Ovary (tissue), 9 donors: ENCODE measurements around the gene KCNJ10. TPM values are rescaled to one million over a fixed set of nuclear protein-coding genes. Genes with fewer than 3 reads are reported as not detected.

Experiments used
- DNase-seq, 5 donors: peaks; one replicate each; pipeline ENCODE4 v3.0.0-alpha.2; 2019 to 2020
- H3K27ac ChIP-seq, 2 donors: fragments of 200-600 bp; one replicate each; pipeline versions ENCODE4 v1.5.1 to v1.8.0; 2019 to 2022
- H3K27me3 ChIP-seq: fragments of 200-600 bp; one replicate; pipeline ENCODE4 v1.8.0; 2022
- H3K36me3 ChIP-seq: fragments of 200-600 bp; sonication (generic); one replicate; pipeline ENCODE4 v1.5.1; 2019
- H3K4me1 ChIP-seq: one replicate; pipeline ENCODE4 v1.8.1; 2013; ENCODE audit warnings: mild to moderate bottlenecking, moderate library complexity; ENCODE audit not compliant: insufficient read depth
- H3K4me3 ChIP-seq: fragments of 200-600 bp; sonication (generic); one replicate; pipeline ENCODE4 v1.5.1; 2017
- H3K9me3 ChIP-seq, 2 donors: fragments of 200-600 bp in 1 of 2; sonication (generic) in 1 of 2; one replicate each; pipeline versions ENCODE4 v1.5.1 to v1.8.1; 2013 to 2019; ENCODE audit warnings: mild to moderate bottlenecking in 1 of 2, moderate library complexity in 1 of 2
- EP300 ChIP-seq: sonication (generic); formaldehyde crosslinking; IDR thresholded peaks from one replicate; pipeline ENCODE4 v1.6.1; 2017; ENCODE audit warnings: antibody characterized with exemption
- POLR2A ChIP-seq: fragments of 450-650 bp; IDR thresholded peaks from one replicate; pipeline ENCODE4 v1.6.1; 2017; ENCODE audit warnings: antibody characterized with exemption, mild to moderate bottlenecking, moderate library complexity
- WGBS, 3 donors: extraction: QIAGEN DNeasy Blood & Tissue Kit in 1 of 3; methylation state at CpG; one replicate each; pipeline versions ENCODE4 v1.1.5 to v1.1.7; 2013 to 2017; 5-methylcytosine and 5-hydroxymethylcytosine counted together
- intact Hi-C, 4 donors: fragments of 100-400 bp; cut with DNase I; formaldehyde crosslinking; loops; one replicate each; pipeline versions ENCODE4 v1.11.0 to v1.15.1; 2022 to 2023
- polyA plus RNA-seq, 2 donors: library from polyadenylated mRNA; stranded (reverse); fragments of 200-250 nt in 1 of 2; fragments of 350-450 nt in 1 of 2; fragmentation: Illumina TruSeq in 1 of 2; extraction: RNeasy Lipid Tissue Mini Kit (QIAGEN cat#74804) in 1 of 2; gene quantifications; one replicate each; pipeline ENCODE4 v1.2.3, GENCODE V29; 2013 to 2014
- total RNA-seq, 7 donors: library from RNA; depleted of rRNA in 2 of 7; stranded (reverse); fragments of >200 nt in 2 of 7; fragmentation: NEBNext Ultra II Directional in 3 of 7; extraction: Animal tissue kit (Norgen Biotek cat#: 25700) in 3 of 7; gene quantifications; one replicate each; pipeline versions ENCODE4 v1.1.0 to v1.2.4, GENCODE V29; 2016 to 2023
- TF ChIP-seq, protein P1 (sequence below), 3 donors: fragments of 450-650 bp in 2 of 3; fragments of 200-600 bp in 1 of 3; IDR thresholded peaks; one replicate each; pipeline versions ENCODE4 v1.5.1 to v1.8.0; 2016 to 2022; ENCODE audit warnings: antibody characterized with exemption in 3 of 3, mild to moderate bottlenecking in 1 of 3
- donor health status: DM: no; HTN: no; CAD: no; lungs with moderate emphysema.
- donor health status: DM: no; HTN: no; CAD: no.
- donor health status: Bipolar disorder and iron deficiency.
- donor health status: DM: yes; HTN: yes; CAD: no.
- donor health status: DM: no; HTN: no; CAD: no.
- donor health status: DM: yes; HTN: yes; CAD: no.

Gene KCNJ10
- total and polyA plus RNA-seq, 9 donors, result 0.02 to 0.28 (median 0.17) TPM; not detected in 5

DNA sequence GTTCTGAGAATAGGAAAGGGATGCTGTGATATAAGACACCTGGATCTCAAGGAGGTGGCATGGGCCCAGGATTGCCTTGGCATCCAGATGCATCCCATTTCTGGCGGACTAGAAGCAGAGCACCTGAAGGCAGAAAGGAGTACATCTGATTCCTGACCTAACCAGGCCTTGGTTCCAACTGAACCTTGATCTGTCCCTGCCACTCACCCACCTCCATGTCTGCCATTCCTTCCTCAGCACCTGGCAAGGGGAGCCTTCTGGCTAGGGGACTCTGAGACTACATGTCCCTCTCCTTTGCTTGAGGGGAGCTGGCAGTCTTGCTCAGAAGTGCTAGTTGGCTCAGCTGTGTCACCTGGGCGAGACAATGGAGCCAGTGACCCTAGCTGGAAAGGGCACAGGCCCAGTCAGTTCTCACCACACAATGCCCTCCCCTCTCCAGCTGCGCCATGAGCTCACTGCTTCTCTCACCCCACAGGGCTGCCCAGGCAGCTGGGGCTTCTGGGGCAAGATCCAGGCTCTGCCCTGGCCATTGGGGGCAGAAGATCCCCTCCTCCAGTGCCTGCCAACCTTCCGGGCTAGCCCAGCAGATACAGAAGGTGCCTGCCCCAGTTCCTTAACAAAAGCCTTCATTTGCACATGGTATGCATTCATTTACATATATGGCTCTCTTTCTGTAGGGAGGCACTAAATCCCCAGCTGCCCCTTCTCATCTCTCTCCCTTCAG is 25.6 kb upstream of the KCNJ10 start:
- Histone ChIP-seq H3K4me3 (no peak overlapping the region), H3K36me3 (no peaks in the 10 kb centered on the region), H3K27ac (no peak overlapping the region), H3K27me3 (no peaks in the 10 kb centered on the region), H3K4me1 (peaks cover 6% of the 10 kb centered on the region), H3K9me3 (no peaks in the 10 kb centered on the region)
- intact Hi-C loops, result loop anchor here in 1 of 4 donors (5.0 to 10.0 kb wide), 2 partner anchors 159 to 1292 kb away; no protein-coding TSS in a partner anchor
- DNase-seq, result no peak
- WGBS, 3 donors, result 88 to 99% (median 96%) methylated on average over 4 of the region's 4 CpGs
- TF ChIP-seq, protein P1, sequence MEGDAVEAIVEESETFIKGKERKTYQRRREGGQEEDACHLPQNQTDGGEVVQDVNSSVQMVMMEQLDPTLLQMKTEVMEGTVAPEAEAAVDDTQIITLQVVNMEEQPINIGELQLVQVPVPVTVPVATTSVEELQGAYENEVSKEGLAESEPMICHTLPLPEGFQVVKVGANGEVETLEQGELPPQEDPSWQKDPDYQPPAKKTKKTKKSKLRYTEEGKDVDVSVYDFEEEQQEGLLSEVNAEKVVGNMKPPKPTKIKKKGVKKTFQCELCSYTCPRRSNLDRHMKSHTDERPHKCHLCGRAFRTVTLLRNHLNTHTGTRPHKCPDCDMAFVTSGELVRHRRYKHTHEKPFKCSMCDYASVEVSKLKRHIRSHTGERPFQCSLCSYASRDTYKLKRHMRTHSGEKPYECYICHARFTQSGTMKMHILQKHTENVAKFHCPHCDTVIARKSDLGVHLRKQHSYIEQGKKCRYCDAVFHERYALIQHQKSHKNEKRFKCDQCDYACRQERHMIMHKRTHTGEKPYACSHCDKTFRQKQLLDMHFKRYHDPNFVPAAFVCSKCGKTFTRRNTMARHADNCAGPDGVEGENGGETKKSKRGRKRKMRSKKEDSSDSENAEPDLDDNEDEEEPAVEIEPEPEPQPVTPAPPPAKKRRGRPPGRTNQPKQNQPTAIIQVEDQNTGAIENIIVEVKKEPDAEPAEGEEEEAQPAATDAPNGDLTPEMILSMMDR (IDR thresholded peaks at IDR 0.05), result no peak
- no peak for TF ChIP-seq EP300
- TF ChIP-seq POLR2A, result no peak

DNA sequence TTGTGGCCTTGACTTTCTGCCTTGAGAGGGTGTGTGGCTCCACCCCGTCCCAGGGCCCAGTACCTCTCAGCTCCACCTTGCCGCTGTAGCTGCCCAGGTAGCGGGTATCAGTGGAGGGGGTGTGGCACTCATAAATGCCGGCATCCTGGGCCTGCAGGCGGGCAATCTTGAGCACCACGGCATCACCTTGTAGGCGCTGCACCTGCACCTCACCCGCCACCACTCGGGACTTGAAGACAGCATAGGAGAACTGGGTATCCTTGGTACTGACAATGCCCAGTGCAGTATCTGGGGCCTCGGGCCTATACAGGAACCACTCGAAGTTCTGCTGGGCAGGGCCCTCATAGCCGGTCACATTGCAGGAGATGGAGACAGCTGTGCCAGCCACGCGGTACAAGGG is 24.8 kb upstream of the KCNJ10 start:
- intact Hi-C loops, result loop anchor here in 1 of 4 donors (5.0 to 10.0 kb wide), 2 partner anchors 160 to 1292 kb away; no protein-coding TSS in a partner anchor
- DNase-seq, result no peak
- no peaks in the 10 kb centered on the region for H3K9me3 ChIP-seq
- no peaks in the 10 kb centered on the region for H3K36me3 ChIP-seq
- no peak for TF ChIP-seq POLR2A
- TF ChIP-seq, protein P1 (IDR thresholded peaks at IDR 0.05), result no peak
- H3K4me1 ChIP-seq, result peaks cover 6% of the 10 kb centered on the region
- no peak overlapping the region for H3K27ac ChIP-seq
- H3K27me3 ChIP-seq, result no peaks in the 10 kb centered on the region
- 93 to 94% (median 93%) methylated on average over 14 of the region's 14 CpGs for WGBS, 3 donors
- no peak overlapping the region for H3K4me3 ChIP-seq

DNA sequence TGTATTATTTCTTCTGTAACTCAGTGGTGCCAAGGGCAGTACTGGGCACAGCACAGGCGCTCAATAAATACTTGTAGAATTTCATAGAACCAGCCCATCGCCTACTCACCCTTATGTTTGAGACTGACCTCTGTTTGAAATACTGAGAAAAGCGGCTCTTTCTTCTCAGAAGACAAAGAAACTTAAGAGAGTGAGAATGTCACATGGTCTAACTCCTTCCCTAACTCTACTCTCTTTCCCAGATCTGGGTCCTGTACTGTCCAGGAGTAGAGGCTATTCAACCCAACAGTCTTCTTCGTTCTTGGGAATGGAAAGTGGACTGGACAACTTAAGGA is 24.3 kb upstream of the KCNJ10 start:
- intact Hi-C loops, result loop anchor here in 1 of 4 donors (10.0 kb wide), 1 partner anchor 161 kb away; no protein-coding TSS in a partner anchor
- 60 to 78% (median 66%) methylated on average over 4 of the region's 4 CpGs for WGBS, 3 donors
- Histone ChIP-seq H3K4me3 (no peak overlapping the region), H3K4me1 (peaks cover 6% of the 10 kb centered on the region), H3K27me3 (no peaks in the 10 kb centered on the region), H3K36me3 (no peaks in the 10 kb centered on the region), H3K9me3 (no peaks in the 10 kb centered on the region), H3K27ac (no peak overlapping the region)
- DNase-seq, result no peak
- no peak for TF ChIP-seq POLR2A
- TF ChIP-seq EP300, result no peak
- TF ChIP-seq, protein P1 (IDR thresholded peaks at IDR 0.05), result no peak

DNA sequence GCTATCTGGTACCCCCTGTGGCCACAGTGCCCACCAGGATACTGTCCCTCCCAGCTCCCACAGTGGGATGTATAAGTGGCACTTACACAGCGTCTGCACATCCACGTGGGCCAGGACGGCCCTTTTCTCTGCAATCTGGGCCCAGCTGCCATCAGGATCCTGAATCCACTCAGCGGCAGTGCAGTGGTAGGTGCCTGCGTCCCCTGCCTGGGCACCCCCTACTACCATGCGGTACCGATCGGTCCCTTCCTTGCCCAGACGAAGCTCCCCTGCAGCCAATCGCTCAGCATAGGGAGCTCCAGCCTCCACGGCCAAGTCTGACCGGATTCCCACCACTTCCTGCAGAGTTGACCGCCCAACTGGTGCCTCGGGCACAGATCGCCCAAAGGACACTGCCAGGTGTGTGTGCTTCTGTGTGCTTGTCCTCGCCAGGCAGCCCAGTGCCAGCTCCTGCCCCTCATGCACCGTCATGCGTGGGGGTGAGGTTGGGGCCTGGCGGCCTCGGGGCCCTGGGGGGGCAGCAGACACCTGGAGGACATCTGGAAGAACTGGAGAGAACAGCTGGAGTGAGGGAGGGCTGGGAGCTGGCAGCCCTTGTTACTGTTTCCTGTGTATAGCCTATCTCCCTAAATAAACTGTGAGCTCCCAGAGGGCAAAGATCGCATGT is 23.8 kb upstream of the KCNJ10 start:
- Histone ChIP-seq H3K9me3 (no peaks in the 10 kb centered on the region), H3K36me3 (no peaks in the 10 kb centered on the region), H3K27ac (no peak overlapping the region), H3K4me3 (no peak overlapping the region), H3K4me1 (peaks cover 6% of the 10 kb centered on the region), H3K27me3 (no peaks in the 10 kb centered on the region)
- WGBS, 3 donors, result 58 to 74% (median 62%) methylated on average over 20 to 21 of the region's 21 CpGs
- DNase-seq, result peak in 1 of 5 donors; percentile 12
- TF ChIP-seq, protein P1 (IDR thresholded peaks at IDR 0.05), result no peak
- TF ChIP-seq EP300 (no peak), POLR2A (no peak)
- intact Hi-C loops, result loop anchor here in 1 of 4 donors (10.0 kb wide), 1 partner anchor 161 kb away; no protein-coding TSS in a partner anchor
